ENCODE data around the gene TPM1.

GRCh38 chr15:63039811-63040210 is 2.7 kb upstream of the TPM1 start:
- TF ChIP-seq POLR2A (IDR thresholded peaks at IDR 0.05) (no peak), EP300 (IDR thresholded peaks at IDR 0.05) (no peak), CTCF (IDR thresholded peaks at IDR 0.05) (no peak), POLR2AphosphoS5 (IDR thresholded peaks at IDR 0.05) (no peak)

Data from suprapubic skin (tissue), 4 donors.